Activated CD8-positive, alpha-beta memory T cell treated with anti-CD3 and anti-CD28 coated beads, Interleukin-2, amount 50 U/mL, for 1 hour (primary cell): Measurements from ENCODE around the gene SYCP1.
"Not testable (repeated sequence)": the region's sequence is repeated elsewhere in the genome, so short reads cannot be mapped to it uniquely, and the experiment has no call there.

ENCODE experiments used
- DNase-seq: peaks from one replicate; pipeline ENCODE4 v3.0.0-alpha.2; 2020; ENCODE audit errors: extremely low read depth

The SYCP1 gene

GRCh38 chr1:114979278-114979891, 124.7 kb downstream of the SYCP1 start:
- DNase-seq, result peak; percentile 19

- DNase-seq, result no peak
Observed at GRCh38 chr1:114982251-114982650, 127.6 kb downstream of the SYCP1 start.

GRCh38 chr1:114986286-114986685, 131.6 kb downstream of the SYCP1 start:
- no peak for DNase-seq

GRCh38 chr1:114988095-114988494, 133.4 kb downstream of the SYCP1 start:
- DNase-seq, result no peak

- DNase-seq, result no peak
Observed at GRCh38 chr1:114997510-114998289, 143.0 kb downstream of the SYCP1 start.

- DNase-seq, result no peak
Observed at GRCh38 chr1:115006191-115006590, 151.5 kb downstream of the SYCP1 start.

GRCh38 chr1:115012006-115012405, 157.3 kb downstream of the SYCP1 start:
- DNase-seq, result no peak

GRCh38 chr1:115012434-115012833, 157.8 kb downstream of the SYCP1 start:
- DNase-seq, result no peak

GRCh38 chr1:115013792-115014191, 159.1 kb downstream of the SYCP1 start:
- DNase-seq, result no peak

GRCh38 chr1:115019549-115019948, 164.9 kb downstream of the SYCP1 start:
- not testable (repeated sequence) for DNase-seq

- no peak for DNase-seq
Observed at GRCh38 chr1:115021145-115021544, 166.5 kb downstream of the SYCP1 start.

GRCh38 chr1:115023593-115023992, 168.9 kb downstream of the SYCP1 start:
- DNase-seq, result no peak

- no peak for DNase-seq
Observed at GRCh38 chr1:115029526-115029925, 174.9 kb downstream of the SYCP1 start, which contains the start of gene TSHB. TSS of gene TSHB (plus strand) at chr1:115029826. CDS start at chr1:115033363, 3,537 bp downstream.

- no peak for DNase-seq
Observed at GRCh38 chr1:115031595-115031994, 176.9 kb downstream of the SYCP1 start.

- DNase-seq, result no peak
Observed at GRCh38 chr1:115035652-115036051, 181.0 kb downstream of the SYCP1 start.

GRCh38 chr1:115036814-115037507, 182.3 kb downstream of the SYCP1 start:
- no peak for DNase-seq

GRCh38 chr1:115040501-115040900, 185.8 kb downstream of the SYCP1 start:
- DNase-seq, result no peak

- no peak for DNase-seq
Observed at GRCh38 chr1:115041654-115042053, 187.0 kb downstream of the SYCP1 start.
